ENCODE results near the gene ZNF554. TPM values are rescaled to one million over a fixed set of nuclear protein-coding genes. Genes with fewer than 3 reads are reported as not detected.
A peak's percentile ranks its signal among the peaks of the same experiment; 100 is the strongest.

Gene ZNF554
- total and polyA plus RNA-seq, 12 donors, result 0.94 to 6.7 (median 4.7) TPM

DNA sequence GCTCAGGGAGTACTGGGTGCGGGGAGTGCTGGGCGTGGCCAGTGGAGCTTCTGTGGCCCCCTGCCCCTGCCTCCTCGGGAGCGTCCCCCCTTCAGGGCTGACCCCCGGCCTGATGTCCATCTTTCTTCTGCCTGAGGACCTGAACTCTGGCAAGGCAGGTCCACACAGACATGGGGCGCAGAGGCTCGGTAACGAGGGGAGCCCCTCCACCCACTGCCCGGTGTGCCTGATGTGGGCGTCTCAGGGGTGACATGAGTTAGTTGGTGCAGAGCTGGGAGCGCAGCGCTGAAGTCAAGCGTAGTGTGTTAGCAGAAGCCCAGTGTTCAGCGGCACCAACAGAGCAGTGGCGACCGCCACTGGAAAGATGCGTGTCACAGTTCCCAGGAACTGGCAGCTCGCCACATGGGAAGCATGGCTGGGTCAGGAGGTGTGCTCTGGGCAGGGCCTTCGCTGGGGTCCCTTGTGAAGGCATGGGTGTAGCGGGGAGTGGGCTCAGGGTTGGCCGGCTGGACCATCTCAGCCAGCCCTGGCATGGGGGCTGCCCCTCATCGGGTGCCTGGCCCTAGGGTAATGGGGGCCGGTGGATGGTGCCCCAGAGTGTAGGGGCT lies 22.9 kb upstream of the ZNF554 start:
- H3K4me1 ChIP-seq, result peaks cover 0 to 28% (median 19%) of the 10 kb centered on the region in 9 donors
- 85 to 86% methylated on average over 23 of the region's 23 CpGs for WGBS, 2 donors
- DNase-seq (peak; percentile 49 to 55), ATAC-seq (peak; percentile 23 to 70 (median 42))
- intact Hi-C loops (cut with DNase I), result no loop called here
- TF ChIP-seq, protein P1, sequence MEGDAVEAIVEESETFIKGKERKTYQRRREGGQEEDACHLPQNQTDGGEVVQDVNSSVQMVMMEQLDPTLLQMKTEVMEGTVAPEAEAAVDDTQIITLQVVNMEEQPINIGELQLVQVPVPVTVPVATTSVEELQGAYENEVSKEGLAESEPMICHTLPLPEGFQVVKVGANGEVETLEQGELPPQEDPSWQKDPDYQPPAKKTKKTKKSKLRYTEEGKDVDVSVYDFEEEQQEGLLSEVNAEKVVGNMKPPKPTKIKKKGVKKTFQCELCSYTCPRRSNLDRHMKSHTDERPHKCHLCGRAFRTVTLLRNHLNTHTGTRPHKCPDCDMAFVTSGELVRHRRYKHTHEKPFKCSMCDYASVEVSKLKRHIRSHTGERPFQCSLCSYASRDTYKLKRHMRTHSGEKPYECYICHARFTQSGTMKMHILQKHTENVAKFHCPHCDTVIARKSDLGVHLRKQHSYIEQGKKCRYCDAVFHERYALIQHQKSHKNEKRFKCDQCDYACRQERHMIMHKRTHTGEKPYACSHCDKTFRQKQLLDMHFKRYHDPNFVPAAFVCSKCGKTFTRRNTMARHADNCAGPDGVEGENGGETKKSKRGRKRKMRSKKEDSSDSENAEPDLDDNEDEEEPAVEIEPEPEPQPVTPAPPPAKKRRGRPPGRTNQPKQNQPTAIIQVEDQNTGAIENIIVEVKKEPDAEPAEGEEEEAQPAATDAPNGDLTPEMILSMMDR (IDR thresholded peaks at IDR 0.05), result no peak
- H3K27me3 ChIP-seq, result no peaks in the 10 kb centered on the region
- peak overlapping the region; percentile 35 to 89 (median 78) for H3K27ac ChIP-seq
- H3K4me3 ChIP-seq, result no peak overlapping the region
- peaks cover 0 to 86% (median 8%) of the 10 kb centered on the region in 9 donors for H3K36me3 ChIP-seq
- H3K9me3 ChIP-seq, result no peaks in the 10 kb centered on the region

DNA sequence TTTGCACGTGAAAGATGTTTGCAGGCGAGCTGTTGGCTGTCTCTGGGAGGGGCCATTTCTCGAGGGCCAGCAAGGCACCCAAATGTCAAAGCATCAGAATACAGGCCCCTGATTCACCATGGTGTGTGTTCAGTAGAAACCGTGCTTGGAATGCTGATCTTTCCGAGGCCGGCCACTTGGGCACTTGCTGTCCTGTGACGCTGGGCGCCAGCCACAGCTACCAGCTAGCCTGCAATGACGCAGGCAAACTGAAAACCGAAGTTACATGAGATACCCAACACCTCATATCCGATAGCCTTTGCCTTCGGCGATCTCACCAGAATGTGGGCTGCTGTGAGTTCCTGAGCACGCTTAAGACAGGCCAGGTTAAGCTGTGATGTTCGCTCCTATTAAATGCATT lies 22.4 kb upstream of the ZNF554 start:
- TF ChIP-seq, protein P1 (IDR thresholded peaks at IDR 0.05), result no peak
- Histone ChIP-seq H3K4me3 (no peak overlapping the region), H3K4me1 (peaks cover 0 to 28% (median 19%) of the 10 kb centered on the region in 9 donors), H3K9me3 (no peaks in the 10 kb centered on the region), H3K27me3 (no peaks in the 10 kb centered on the region), H3K27ac (peak overlapping the region; percentile 35 to 89 (median 78)), H3K36me3 (peaks cover 0 to 84% (median 8%) of the 10 kb centered on the region in 9 donors)
- WGBS, 2 donors, result 81 to 87% methylated on average over 15 of the region's 15 CpGs
- ATAC-seq (peak; percentile 20 to 79 (median 67)), DNase-seq (peak in 1 of 2 donors; percentile 58)
- intact Hi-C loops (cut with DNase I), result no loop called here

DNA sequence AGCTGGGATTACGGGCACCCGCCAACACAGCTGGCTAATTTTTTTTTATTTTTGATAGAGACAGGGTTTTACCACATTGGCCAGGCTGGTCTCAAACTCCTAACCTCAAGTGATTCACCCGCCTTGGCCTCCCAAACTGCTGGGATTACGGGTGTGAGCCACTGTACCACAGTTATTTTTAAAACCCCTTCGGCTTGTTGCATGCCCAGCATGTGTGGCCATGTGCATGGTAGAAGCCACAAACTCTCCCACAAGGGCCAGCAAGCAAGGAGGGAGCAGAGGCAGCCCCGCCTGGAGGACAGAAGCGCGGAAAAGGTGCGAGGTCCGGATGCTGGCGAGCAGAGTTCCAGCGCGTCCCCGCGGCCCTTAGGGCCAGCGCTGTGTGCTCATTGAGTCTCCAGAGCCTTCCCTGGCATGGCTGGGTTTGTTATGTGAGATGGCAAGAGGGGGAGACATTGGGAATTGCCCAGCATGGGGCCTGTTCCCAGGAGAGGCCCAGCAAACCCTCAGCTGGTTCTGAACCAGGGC lies 21.4 kb upstream of the ZNF554 start:
- Histone ChIP-seq H3K4me3 (no peak overlapping the region), H3K4me1 (peaks cover 0 to 28% (median 19%) of the 10 kb centered on the region in 9 donors), H3K27ac (peak overlapping the region; percentile 35 to 89 (median 78)), H3K9me3 (no peaks in the 10 kb centered on the region), H3K27me3 (no peaks in the 10 kb centered on the region), H3K36me3 (peaks cover 0 to 79% (median 8%) of the 10 kb centered on the region in 9 donors)
- TF ChIP-seq, protein P1 (IDR thresholded peaks at IDR 0.05), result no peak
- 93 to 94% methylated on average over 16 of the region's 16 CpGs for WGBS, 2 donors
- intact Hi-C loops (cut with DNase I), result no loop called here
- DNase-seq (no peak), ATAC-seq (peak in 1 of 8 donors; percentile 4)

DNA sequence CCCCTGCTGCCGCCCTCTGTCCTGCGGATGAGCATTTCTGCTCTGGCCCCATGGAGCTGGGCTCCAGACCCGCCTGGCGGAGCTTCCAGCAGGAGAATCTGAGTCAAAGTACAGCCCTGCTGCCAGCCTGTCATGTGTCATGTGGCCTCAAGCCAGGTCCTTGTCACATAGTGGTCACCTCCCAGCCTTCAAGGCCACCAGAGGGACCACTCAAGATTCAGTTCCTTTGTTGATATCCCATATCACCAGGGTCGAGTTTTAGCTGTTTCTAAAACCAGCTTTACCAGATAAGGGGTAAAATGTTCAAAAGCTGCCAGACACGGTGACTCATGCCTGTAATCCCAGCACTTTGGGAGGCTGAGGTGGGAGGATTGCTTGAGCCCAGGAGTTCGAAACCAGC lies 20.9 kb upstream of the ZNF554 start:
- intact Hi-C loops (cut with DNase I), result no loop called here
- ATAC-seq (peak; percentile 65 to 83 (median 78)), DNase-seq (peak; percentile 70 to 79)
- Histone ChIP-seq H3K4me3 (no peak overlapping the region), H3K36me3 (peaks cover 0 to 76% (median 8%) of the 10 kb centered on the region in 9 donors), H3K27me3 (no peaks in the 10 kb centered on the region), H3K4me1 (peaks cover 0 to 28% (median 19%) of the 10 kb centered on the region in 9 donors), H3K27ac (peak overlapping the region; percentile 35 to 89 (median 78)), H3K9me3 (no peaks in the 10 kb centered on the region)
- 57% methylated on average over 7 of the region's 7 CpGs for WGBS, 2 donors
- TF ChIP-seq, protein P1 (IDR thresholded peaks at IDR 0.05), result peak in 1 of 9 donors; percentile 18
